GM13977 (cell line): ENCODE data around the gene DNALI1.
"Not testable (repeated sequence)": the region's sequence is repeated elsewhere in the genome, so short reads cannot be mapped to it uniquely, and the experiment has no call there.

Source experiments
- DNase-seq: peaks from one replicate; pipeline ENCODE4 v3.0.0; 2012; ENCODE audit warnings: low spot score
- CTCF ChIP-seq: IDR thresholded peaks from 2 replicates; pipeline ENCODE4 v1.5.1; 2012; ENCODE audit warnings: mild to moderate bottlenecking, control low read depth; ENCODE audit not compliant: insufficient read depth; ENCODE audit errors: extremely low read depth, missing control alignments
- in situ Hi-C: fragments of 300-500 bp; cut with MboI; formaldehyde crosslinking; loops from one replicate; pipeline ENCODE4 v1.12.0; 2022; ENCODE audit warnings: low sequenced_read_pairs, low pct_unique_long_range_greater_than_20kb, mixed read lengths, inconsistent platforms; ENCODE audit not compliant: unreplicated experiment

DNALI1 gene

DNA sequence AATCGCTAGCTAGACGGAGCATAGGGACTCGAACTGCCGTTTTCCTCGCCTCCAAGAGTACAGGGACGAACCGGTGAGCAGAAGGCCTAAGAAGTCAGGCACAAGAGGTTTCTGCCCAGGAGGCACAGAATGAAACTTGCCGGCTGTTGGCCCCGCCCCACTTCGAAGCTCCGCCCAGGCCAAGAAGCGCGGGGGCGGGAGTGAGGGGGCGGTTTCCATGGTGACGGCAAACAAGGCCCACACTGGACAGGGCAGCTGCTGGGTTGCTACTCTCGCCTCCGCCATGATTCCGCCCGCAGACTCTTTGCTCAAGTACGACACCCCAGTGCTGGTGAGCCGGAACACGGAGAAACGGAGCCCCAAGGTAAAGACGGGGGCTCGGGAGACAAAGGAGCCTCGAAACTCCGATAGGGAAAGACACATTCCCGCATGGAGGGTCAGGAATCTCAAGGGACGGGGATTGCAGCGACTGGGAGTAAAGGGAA lies at the start of gene DNALI1:
DNALI1 (plus strand) TSS at position 229 of the 485 bp plus-strand sequence; CDS start at position 284, 55 bp downstream.
- TF ChIP-seq CTCF, result no peak
- peak; percentile 72 for DNase-seq
- in situ Hi-C loops, result loop anchor here (25.0 kb wide), 1 partner anchor 306 kb away; the partner anchor contains the start of gene MTF1

GRCh38 chr1:37509181-37509580 lies 47.6 kb upstream of the DNALI1 start:
- TF ChIP-seq CTCF, result no peak
- no peak for DNase-seq
- in situ Hi-C loops, result no loop called here

DNA sequence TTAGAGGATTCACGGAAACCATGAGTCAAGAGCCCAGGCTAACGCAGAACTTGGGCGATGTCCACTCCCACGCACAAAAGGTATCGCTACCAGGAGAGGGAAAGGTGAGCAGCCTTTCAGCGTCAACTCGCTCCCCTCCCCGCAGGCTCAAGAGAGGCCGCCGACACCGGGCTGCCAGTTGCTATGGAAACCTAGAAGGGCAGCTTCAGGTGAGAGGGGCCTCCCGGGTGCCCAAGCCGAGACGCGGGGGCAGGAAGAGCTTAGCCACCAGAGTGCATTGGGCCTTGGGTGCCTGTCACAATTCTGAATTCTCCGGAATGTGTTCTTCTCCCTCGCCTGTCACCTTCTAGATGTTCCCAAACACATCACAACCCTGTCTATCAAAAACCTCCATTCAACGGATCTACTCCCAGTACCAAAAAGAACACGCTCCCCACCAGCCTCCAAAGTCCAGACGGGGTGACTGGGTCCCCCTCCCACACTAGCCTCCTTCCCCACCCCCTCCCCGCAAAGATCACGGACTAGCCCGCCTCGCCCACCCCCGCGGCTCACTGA lies 42.9 kb upstream of the DNALI1 start:
- peak; percentile 65 for DNase-seq
- TF ChIP-seq CTCF, result no peak
- in situ Hi-C loops, result no loop called here

- TF ChIP-seq CTCF, result peak; percentile 70
- in situ Hi-C loops, result no loop called here
- peak; percentile 95 for DNase-seq
These were observed 42.2 kb upstream of the DNALI1 start, which contains the start of gene MEAF6 for GRCh38 chr1:37514350-37515184. TSS of gene MEAF6 (minus strand) at chr1:37514766. CDS start at chr1:37514746, 20 bp downstream.

- no peak for TF ChIP-seq CTCF
- DNase-seq, result no peak
- in situ Hi-C loops, result no loop called here
These were observed 41.3 kb upstream of the DNALI1 start for GRCh38 chr1:37515185-37516034.

DNA sequence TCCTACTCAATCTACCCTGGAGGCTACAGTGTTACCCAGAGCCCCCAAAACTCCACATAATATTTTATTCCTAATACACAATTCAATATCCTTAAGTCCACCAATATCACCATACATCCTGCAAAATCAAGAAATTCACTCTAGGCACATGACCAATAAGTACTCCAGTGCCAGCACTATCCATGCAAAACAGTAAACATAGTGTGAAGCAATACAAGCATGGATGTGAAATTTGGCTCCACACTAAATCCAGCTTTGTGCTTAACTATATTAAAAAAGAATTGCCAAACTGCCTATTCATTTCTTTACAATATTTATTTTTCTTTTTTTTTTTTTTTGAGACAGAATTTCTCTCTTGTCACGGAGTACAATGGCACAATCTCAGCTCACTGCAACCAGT lies 39.2 kb upstream of the DNALI1 start:
- TF ChIP-seq CTCF, result no peak
- in situ Hi-C loops, result no loop called here
- no peak for DNase-seq

GRCh38 chr1:37518241-37518640 lies 38.5 kb upstream of the DNALI1 start:
- in situ Hi-C loops, DNase-seq: not testable (repeated sequence)

DNA sequence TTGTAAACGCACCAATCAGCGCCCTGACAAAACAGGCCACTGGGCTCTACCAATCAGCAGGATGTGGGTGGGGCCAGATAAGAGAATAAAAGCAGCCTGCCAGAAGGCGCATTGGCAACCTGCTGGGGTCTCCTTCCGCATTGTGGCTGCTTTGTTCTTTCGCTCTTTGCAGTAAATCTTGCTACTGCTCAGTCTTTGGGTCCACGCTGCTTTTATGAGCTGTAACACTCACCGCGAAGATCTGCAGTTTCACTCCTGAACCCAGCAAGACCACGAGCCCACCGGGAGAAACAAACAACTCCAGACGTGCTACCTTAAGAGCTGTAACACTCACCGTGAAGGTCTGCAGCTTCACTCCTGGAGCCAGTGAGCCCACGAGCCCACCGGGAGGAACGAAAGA lies 37.8 kb upstream of the DNALI1 start:
- DNase-seq, in situ Hi-C loops: not testable (repeated sequence)
